HepG2 (cell line): ENCODE measurements around the gene MPP3. TPM values are rescaled to one million over a fixed set of nuclear protein-coding genes. Genes with fewer than 3 reads are reported as not detected.
A peak's percentile ranks its signal among the peaks of the same experiment; 100 is the strongest.

Experiments used
- ATAC-seq: fragments of 200-7000 bp; cut with Tn5 transposase; 3 replicates; pipeline ENCODE4 v1.9.1; 2020; ENCODE audit warnings: mild to moderate bottlenecking, moderate library complexity
- BruUV-seq: library from RNA; stranded (reverse); fragments of 400-500 nt; replicated peaks from 2 replicates; lab custom pipeline; 2021; lab: Mats Ljungman, UMichigan
- CTCF ChIA-PET: fragments of 300-600 bp; formaldehyde crosslinking; extraction: SDS; loops from one replicate; lab custom pipeline; 2021; ENCODE audit warnings: low total read pairs, inconsistent platforms, low intra/inter-chr PET ratio; lab: Yijun Ruan, JAX
- POLR2A ChIA-PET: fragments of 350-600 bp; sonication (Branson Sonifier 250); formaldehyde crosslinking; loops from one replicate; lab custom pipeline; 2020; ENCODE audit warnings: antibody characterized with exemption, inconsistent platforms; lab: Yijun Ruan, JAX
- DNase-seq: peaks from one replicate; pipeline ENCODE4 v3.0.0-alpha.2; 2015; ENCODE audit warnings: low spot score
- FAIRE-seq: peaks from 3 replicates; lab custom pipeline; 2011; peaks lifted over from hg19 to GRCh38; lab: Jason Lieb, UNC
- H2AFZ ChIP-seq: one replicate; pipeline ENCODE4 v1.6.1; 2011; ENCODE audit warnings: low read length, inconsistent platforms
- H3K27ac ChIP-seq: fragments of 300-600 bp; 3 replicates; pipeline ENCODE4 v1.8.0; 2011; ENCODE audit warnings: mixed run types, mild to moderate bottlenecking, mixed read lengths, low read length, inconsistent platforms; ENCODE audit not compliant: insufficient read depth; ENCODE audit errors: extremely low read length
- H3K27me3 ChIP-seq, 2 experiments: fragments of 200-600 bp in 1 of 2; 2 replicates in 1 of 2; 3 replicates in 1 of 2; pipeline versions ENCODE4 v1.6.0 to v1.8.0; 2011; ENCODE audit warnings: low read length in 2 of 2, mild to moderate bottlenecking in 2 of 2, moderate library complexity in 2 of 2, inconsistent platforms in 1 of 2; ENCODE audit not compliant: insufficient read depth in 2 of 2, control insufficient read depth in 1 of 2
- H3K36me3 ChIP-seq, 2 experiments: fragments of 200-600 bp in 1 of 2; replicated peaks in 1 of 2; 2 replicates in 1 of 2; 3 replicates in 1 of 2; pipeline versions ENCODE4 v1.5.1 to v1.8.0; 2011; ENCODE audit warnings: low read length in 2 of 2, inconsistent platforms in 1 of 2; ENCODE audit not compliant: insufficient read depth in 2 of 2, control insufficient read depth in 1 of 2
- H3K4me1 ChIP-seq: 2 replicates; pipeline ENCODE4 v1.5.1; 2012; ENCODE audit warnings: low read length, inconsistent platforms; ENCODE audit not compliant: insufficient read depth
- H3K4me2 ChIP-seq: 2 replicates; pipeline ENCODE4 v1.6.0; 2011; ENCODE audit warnings: low read depth, low read length, inconsistent platforms
- H3K4me3 ChIP-seq, 3 experiments: fragments of 200-600 bp in 1 of 3; sonication (generic), shearing (Covaris generic) in 1 of 3; replicated peaks in 1 of 3; 2 replicates each; pipeline ENCODE4 v1.5.1; 2011 to 2016; ENCODE audit warnings: low read length in 3 of 3, inconsistent platforms in 2 of 3, low read depth in 2 of 3, mild to moderate bottlenecking in 2 of 3, control low read depth in 1 of 3, mixed read lengths in 1 of 3; ENCODE audit not compliant: insufficient read depth in 1 of 3
- H3K79me2 ChIP-seq: one replicate; pipeline ENCODE4 v1.6.1; 2011; ENCODE audit warnings: low read length, inconsistent platforms; ENCODE audit not compliant: insufficient read depth
- H3K9ac ChIP-seq: 2 replicates; pipeline ENCODE4 v1.6.0; 2011; ENCODE audit warnings: mild to moderate bottlenecking, low read depth, low read length, inconsistent platforms; ENCODE audit not compliant: insufficient read depth
- H3K9me3 ChIP-seq: 2 replicates; pipeline ENCODE4 v1.5.1; 2012; ENCODE audit warnings: mild to moderate bottlenecking, low read length
- H4K20me1 ChIP-seq: 2 replicates; pipeline ENCODE4 v1.6.0; 2011; ENCODE audit warnings: inconsistent platforms, mild to moderate bottlenecking, low read length, moderate library complexity; ENCODE audit not compliant: insufficient read depth
- BCLAF1 ChIP-seq: fragments of 450-650 bp; IDR thresholded peaks from 2 replicates; pipeline ENCODE4 v1.6.1; 2017; ENCODE audit warnings: mild to moderate bottlenecking
- KDM5B ChIP-seq: sonication (generic); formaldehyde crosslinking; IDR thresholded peaks from 2 replicates; pipeline ENCODE4 v1.4.0; 2020; ENCODE audit warnings: missing genetic modification reagents, mild to moderate bottlenecking, borderline replicate concordance
- NFATC3 ChIP-seq: sonication (generic); formaldehyde crosslinking; IDR thresholded peaks from 2 replicates; pipeline ENCODE4 v1.5.1; 2020; ENCODE audit warnings: mild to moderate bottlenecking, missing genetic modification reagents
- SP5 ChIP-seq: IDR thresholded peaks from 2 replicates; pipeline ENCODE4 v1.6.1; 2016; ENCODE audit warnings: low read depth, borderline replicate concordance
- TEAD3 ChIP-seq: optimal IDR thresholded peaks from 2 replicates; pipeline ENCODE3; 2016; ENCODE audit warnings: borderline replicate concordance
- ZBTB7B ChIP-seq: sonication (generic); formaldehyde crosslinking; IDR thresholded peaks from 2 replicates; pipeline ENCODE4 v1.4.0; 2020; ENCODE audit warnings: missing genetic modification reagents
- ZNF121 ChIP-seq: sonication (generic); formaldehyde crosslinking; IDR thresholded peaks from 2 replicates; pipeline ENCODE4 v1.5.0; 2020; ENCODE audit warnings: mild to moderate bottlenecking, missing genetic modification reagents
- ZNF235 ChIP-seq: sonication (generic); formaldehyde crosslinking; IDR thresholded peaks from 2 replicates; pipeline ENCODE4 v1.8.1; 2023; ENCODE audit warnings: mild to moderate bottlenecking, missing genetic modification reagents, borderline replicate concordance
- ZNF337 ChIP-seq: sonication (generic); formaldehyde crosslinking; IDR thresholded peaks from 2 replicates; pipeline ENCODE4 v1.5.1; 2020; ENCODE audit warnings: missing genetic modification reagents, low read depth, mild to moderate bottlenecking, borderline replicate concordance
- ZNF382 ChIP-seq: sonication (generic); formaldehyde crosslinking; IDR thresholded peaks from 2 replicates; pipeline ENCODE4 v1.5.0; 2020; ENCODE audit warnings: missing genetic modification reagents, mild to moderate bottlenecking, borderline replicate concordance
- WGBS: methylation state at CpG from one replicate; pipeline ENCODE4 v1.1.6; 2017; ENCODE audit warnings: low lambda C conversion rate; 5-methylcytosine and 5-hydroxymethylcytosine counted together
- in situ Hi-C: cut with HindIII; loops from 2 replicates; pipeline ENCODE4 v1.10.0; 2017; ENCODE audit warnings: low pct_unique_long_range_greater_than_20kb; ENCODE audit not compliant: extremely low pct_ligation_motif_present
- intact Hi-C: fragments of 100-400 bp; cut with micrococcal nuclease; formaldehyde crosslinking; loops from one replicate; pipeline ENCODE4 v1.10.0; 2022; ENCODE audit not compliant: unreplicated experiment
- polyA plus RNA-seq, 8 experiments: library from polyadenylated mRNA; depleted of rRNA in 3 of 8; stranded (reverse) in 7 of 8; unstranded in 1 of 8; fragments of >200 nt; fragmentation: Illumina TruSeq in 4 of 8; extraction: Trizol in 4 of 8; gene quantifications; 2 replicates each; pipeline versions ENCODE4 v1.2.1 to v1.2.3, GENCODE V29; 2011 to 2016; ENCODE audit warnings: low read depth in 4 of 8, missing spikeins in 1 of 8, mixed read lengths in 1 of 8; ENCODE audit not compliant: insufficient read depth in 1 of 8
- total RNA-seq, 5 experiments: library from RNA; depleted of rRNA; stranded (reverse); fragments of >200 nt; fragmentation: Illumina TruSeq; extraction: Trizol; gene quantifications; 2 replicates each; pipeline ENCODE4 v1.2.3, GENCODE V29; 2016; ENCODE audit warnings: low read depth in 1 of 5
- TF ChIP-seq, protein P1 (sequence below): sonication (generic); formaldehyde crosslinking; IDR thresholded peaks from one replicate; pipeline ENCODE4 v1.5.1; 2020; ENCODE audit warnings: mild to moderate bottlenecking, missing genetic modification reagents; ENCODE audit errors: not compliant biosample characterization

The MPP3 gene
- total and polyA plus RNA-seq, 2 of the 13 experiments (the other 11 are each of a cell fraction or from before 2014, with no cell fraction given) = 0.91 to 1.8 TPM

- intact Hi-C loops = no loop called here
- Histone ChIP-seq H3K4me2 (no peak overlapping the region), H3K9ac (no peak overlapping the region), H3K4me1 (no peaks in the 10 kb centered on the region), H4K20me1 (no peaks in the 10 kb centered on the region), H2AFZ (no peak overlapping the region), H3K36me3 (no peaks in the 10 kb centered on the region), H3K79me2 (no peaks in the 10 kb centered on the region), H3K9me3 (no peaks in the 10 kb centered on the region), H3K4me3 (no peak overlapping the region), H3K27me3 (peaks cover 15 to 78% of the 10 kb centered on the region in 2 experiments), H3K27ac (no peak overlapping the region)
- in situ Hi-C loops = no loop called here
- DNase-seq (no peak), ATAC-seq (peak; percentile 23; the same call in 2 of the 3 replicates), FAIRE-seq (no peak)
- ChIA-PET CTCF (no interaction called here), POLR2A (no interaction called here)
- no TSS peak for BruUV-seq
- WGBS = 36% methylated on average over 7 of the region's 9 CpGs
- TF ChIP-seq ZNF235 (CRISPR knock-in tag) (no peak), ZNF382 (no peak), ZBTB7B (CRISPR knock-in tag) (no peak), KDM5B (no peak), BCLAF1 (no peak), ZNF337 (CRISPR knock-in tag) (no peak), SP5 (no peak), TEAD3 (CRISPR knock-in tag) (no peak), NFATC3 (CRISPR knock-in tag) (no peak), ZNF121 (CRISPR knock-in tag) (no peak)
- TF ChIP-seq, protein P1, sequence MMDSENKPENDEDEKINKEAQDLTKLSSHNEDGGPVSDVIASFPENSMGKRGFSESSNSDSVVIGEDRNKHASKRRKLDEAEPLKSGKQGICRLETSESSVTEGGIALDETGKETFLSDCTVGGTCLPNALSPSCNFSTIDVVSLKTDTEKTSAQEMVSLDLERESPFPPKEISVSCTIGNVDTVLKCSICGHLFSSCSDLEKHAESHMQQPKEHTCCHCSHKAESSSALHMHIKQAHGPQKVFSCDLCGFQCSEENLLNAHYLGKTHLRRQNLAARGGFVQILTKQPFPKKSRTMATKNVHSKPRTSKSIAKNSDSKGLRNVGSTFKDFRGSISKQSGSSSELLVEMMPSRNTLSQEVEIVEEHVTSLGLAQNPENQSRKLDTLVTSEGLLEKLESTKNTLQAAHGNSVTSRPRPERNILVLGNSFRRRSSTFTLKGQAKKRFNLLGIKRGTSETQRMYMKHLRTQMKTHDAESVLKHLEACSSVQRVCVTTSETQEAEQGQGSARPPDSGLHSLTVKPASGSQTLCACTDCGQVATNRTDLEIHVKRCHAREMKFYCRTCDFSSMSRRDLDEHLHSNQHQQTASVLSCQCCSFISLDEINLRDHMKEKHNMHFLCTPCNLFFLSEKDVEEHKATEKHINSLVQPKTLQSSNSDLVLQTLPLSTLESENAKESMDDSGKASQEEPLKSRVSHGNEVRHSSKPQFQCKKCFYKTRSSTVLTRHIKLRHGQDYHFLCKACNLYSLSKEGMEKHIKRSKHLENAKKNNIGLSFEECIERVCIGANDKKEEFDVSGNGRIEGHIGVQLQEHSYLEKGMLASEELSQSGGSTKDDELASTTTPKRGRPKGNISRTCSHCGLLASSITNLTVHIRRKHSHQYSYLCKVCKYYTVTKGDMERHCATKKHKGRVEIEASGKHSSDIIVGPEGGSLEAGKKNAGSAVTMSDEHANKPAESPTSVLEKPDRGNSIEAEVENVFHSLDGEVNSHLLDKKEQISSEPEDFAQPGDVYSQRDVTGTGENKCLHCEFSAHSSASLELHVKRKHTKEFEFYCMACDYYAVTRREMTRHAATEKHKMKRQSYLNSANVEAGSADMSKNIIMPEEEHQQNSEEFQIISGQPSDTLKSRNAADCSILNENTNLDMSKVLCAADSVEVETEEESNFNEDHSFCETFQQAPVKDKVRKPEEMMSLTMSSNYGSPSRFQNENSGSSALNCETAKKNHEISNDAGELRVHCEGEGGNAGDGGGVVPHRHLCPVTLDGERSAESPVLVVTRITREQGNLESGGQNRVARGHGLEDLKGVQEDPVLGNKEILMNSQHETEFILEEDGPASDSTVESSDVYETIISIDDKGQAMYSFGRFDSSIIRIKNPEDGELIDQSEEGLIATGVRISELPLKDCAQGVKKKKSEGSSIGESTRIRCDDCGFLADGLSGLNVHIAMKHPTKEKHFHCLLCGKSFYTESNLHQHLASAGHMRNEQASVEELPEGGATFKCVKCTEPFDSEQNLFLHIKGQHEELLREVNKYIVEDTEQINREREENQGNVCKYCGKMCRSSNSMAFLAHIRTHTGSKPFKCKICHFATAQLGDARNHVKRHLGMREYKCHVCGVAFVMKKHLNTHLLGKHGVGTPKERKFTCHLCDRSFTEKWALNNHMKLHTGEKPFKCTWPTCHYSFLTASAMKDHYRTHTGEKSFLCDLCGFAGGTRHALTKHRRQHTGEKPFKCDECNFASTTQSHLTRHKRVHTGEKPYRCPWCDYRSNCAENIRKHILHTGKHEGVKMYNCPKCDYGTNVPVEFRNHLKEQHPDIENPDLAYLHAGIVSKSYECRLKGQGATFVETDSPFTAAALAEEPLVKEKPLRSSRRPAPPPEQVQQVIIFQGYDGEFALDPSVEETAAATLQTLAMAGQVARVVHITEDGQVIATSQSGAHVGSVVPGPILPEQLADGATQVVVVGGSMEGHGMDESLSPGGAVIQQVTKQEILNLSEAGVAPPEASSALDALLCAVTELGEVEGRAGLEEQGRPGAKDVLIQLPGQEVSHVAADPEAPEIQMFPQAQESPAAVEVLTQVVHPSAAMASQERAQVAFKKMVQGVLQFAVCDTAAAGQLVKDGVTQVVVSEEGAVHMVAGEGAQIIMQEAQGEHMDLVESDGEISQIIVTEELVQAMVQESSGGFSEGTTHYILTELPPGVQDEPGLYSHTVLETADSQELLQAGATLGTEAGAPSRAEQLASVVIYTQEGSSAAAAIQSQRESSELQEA (CRISPR knock-in tag) = no peak
Observed at GRCh38 chr17:43861960-43862359, 29.0 kb upstream of the MPP3 start.
